Endothelial cell of umbilical vein (primary cell): ENCODE measurements around the gene JAKMIP1. TPM values are rescaled to one million over a fixed set of nuclear protein-coding genes. Genes with fewer than 3 reads are reported as not detected.

ENCODE experiments used
- BruUV-seq: library from RNA; stranded (reverse); fragments of 400-500 nt; replicated peaks from 2 replicates; lab custom pipeline; 2021; lab: Mats Ljungman, UMichigan
- CTCF ChIA-PET: fragments of 300-600, 350-600 bp; sonication (Branson Sonifier 250); formaldehyde crosslinking; loops from one replicate; lab custom pipeline; 2021; ENCODE audit warnings: antibody characterized with exemption, inconsistent platforms; lab: Charles Lee
- POLR2A ChIA-PET: fragments of 300-600, 350-600 bp; sonication (Branson Sonifier 250); formaldehyde crosslinking; loops from one replicate; lab custom pipeline; 2021; ENCODE audit warnings: antibody characterized with exemption, inconsistent platforms; lab: Charles Lee
- DNase-seq: peaks from one replicate; pipeline ENCODE4 v3.0.0-alpha.2; 2011; ENCODE audit warnings: low read depth, low spot score
- FAIRE-seq: peaks from 2 replicates; lab custom pipeline; 2011; peaks lifted over from hg19 to GRCh38; lab: Jason Lieb, UNC
- H2AFZ ChIP-seq: 2 replicates; pipeline ENCODE4 v1.6.0; 2012; ENCODE audit warnings: low read depth, low read length, control low read depth, inconsistent platforms
- H3K27ac ChIP-seq: 2 replicates; pipeline ENCODE4 v1.5.1; 2011; ENCODE audit warnings: low read depth, mild to moderate bottlenecking, control low read depth, low read length, moderate library complexity; ENCODE audit not compliant: insufficient read depth
- H3K27me3 ChIP-seq, 2 experiments: 2 replicates each; pipeline versions ENCODE4 v1.6.0 to v1.6.1; 2011; ENCODE audit warnings: low read length in 2 of 2, mixed read lengths in 1 of 2; ENCODE audit not compliant: control insufficient read depth in 2 of 2, insufficient read depth in 2 of 2
- H3K36me3 ChIP-seq, 2 experiments: 2 replicates in 1 of 2; 3 replicates in 1 of 2; pipeline ENCODE4 v1.5.1; 2011; ENCODE audit warnings: low read length in 2 of 2, mild to moderate bottlenecking in 1 of 2, moderate library complexity in 1 of 2; ENCODE audit not compliant: control insufficient read depth in 2 of 2, insufficient read depth in 2 of 2; ENCODE audit errors: extremely low read depth in 1 of 2
- H3K4me1 ChIP-seq: 3 replicates; pipeline ENCODE4 v1.5.1; 2011; ENCODE audit warnings: mild to moderate bottlenecking, low read length; ENCODE audit not compliant: control insufficient read depth, insufficient read depth; ENCODE audit errors: extremely low read depth
- H3K4me2 ChIP-seq: 2 replicates; pipeline ENCODE4 v1.6.1; 2011; ENCODE audit warnings: low read length, control low read depth, mixed read lengths; ENCODE audit not compliant: insufficient read depth
- H3K4me3 ChIP-seq, 3 experiments: fragments of 200-600 bp in 1 of 3; sonication (generic), shearing (Covaris generic) in 1 of 3; replicated peaks in 1 of 3; 2 replicates each; pipeline ENCODE4 v1.5.1; 2011 to 2016; ENCODE audit warnings: control low read depth in 3 of 3, low read length in 3 of 3, mild to moderate bottlenecking in 2 of 3, inconsistent platforms in 1 of 3, low read depth in 1 of 3, moderate library complexity in 1 of 3; ENCODE audit not compliant: insufficient read depth in 1 of 3
- H3K79me2 ChIP-seq: 2 replicates; pipeline ENCODE4 v1.6.0; 2012; ENCODE audit warnings: low read length, inconsistent platforms; ENCODE audit not compliant: control insufficient read depth, insufficient read depth
- H3K9ac ChIP-seq: replicated peaks from 2 replicates; pipeline ENCODE3; 2011; ENCODE audit warnings: low read length, control low read depth; ENCODE audit not compliant: insufficient read depth; ENCODE audit errors: extremely low read depth
- H3K9me1 ChIP-seq: replicated peaks from 3 replicates; pipeline ENCODE4 v1.6.0; 2011; ENCODE audit warnings: mild to moderate bottlenecking, low read length; ENCODE audit not compliant: control insufficient read depth, insufficient read depth; ENCODE audit errors: extremely low read depth
- H3K9me3 ChIP-seq: replicated peaks from 2 replicates; pipeline ENCODE4 v1.5.1; 2012; ENCODE audit warnings: low read length, inconsistent platforms; ENCODE audit not compliant: control insufficient read depth, insufficient read depth
- H4K20me1 ChIP-seq: replicated peaks from 2 replicates; pipeline ENCODE3; 2011; ENCODE audit warnings: mild to moderate bottlenecking, low read length; ENCODE audit not compliant: control insufficient read depth, insufficient read depth; ENCODE audit errors: extremely low read depth
- CTCF ChIP-seq, 2 donors: IDR thresholded peaks; 1 replicate in 1 of 2; 2 replicates in 1 of 2; pipeline ENCODE4 v1.5.1; 2011; ENCODE audit warnings: low read length in 2 of 2, mild to moderate bottlenecking in 2 of 2, moderate library complexity in 2 of 2, control low read depth in 1 of 2, inconsistent platforms in 1 of 2, low read depth in 1 of 2; ENCODE audit not compliant: insufficient read depth in 1 of 2; ENCODE audit errors: extremely low read depth in 1 of 2
- EZH2 ChIP-seq: IDR thresholded peaks from 2 replicates; pipeline ENCODE4 v1.6.1; 2012; ENCODE audit warnings: borderline replicate concordance, low read depth, mild to moderate bottlenecking, moderate library complexity, low read length, inconsistent platforms; ENCODE audit not compliant: severe bottlenecking
- GATA2 ChIP-seq: IDR thresholded peaks from 2 replicates; pipeline ENCODE4 v1.7.0; 2011; ENCODE audit warnings: low read depth, mild to moderate bottlenecking, moderate library complexity, mixed read lengths, low read length; ENCODE audit not compliant: insufficient read length, insufficient read depth
- MAX ChIP-seq: IDR thresholded peaks from 2 replicates; pipeline ENCODE4 v1.6.1; 2011; ENCODE audit not compliant: insufficient read depth, insufficient read length
- MYC ChIP-seq: IDR thresholded peaks from one replicate; pipeline ENCODE4 v1.6.1; 2011; ENCODE audit warnings: mild to moderate bottlenecking, low read depth, low read length
- POLR2A ChIP-seq: IDR thresholded peaks from 2 replicates; pipeline ENCODE4 v1.6.1; 2012; ENCODE audit warnings: low read depth, mild to moderate bottlenecking, control low read depth, low read length
- POLR2AphosphoS5 ChIP-seq: IDR thresholded peaks from 2 replicates; pipeline ENCODE4 v1.6.1; 2012; ENCODE audit warnings: low read depth, mild to moderate bottlenecking, control low read depth, low read length, moderate library complexity; ENCODE audit not compliant: insufficient read depth
- dilution Hi-C: fragments of 300-500 bp; cut with MboI; formaldehyde crosslinking; loops from one replicate; pipeline ENCODE4 v1.15.0; 2019; ENCODE audit warnings: low sequenced_read_pairs; ENCODE audit not compliant: extremely low pct_ligation_motif_present
- intact Hi-C: fragments of 100-400 bp; cut with micrococcal nuclease; formaldehyde crosslinking; loops from one replicate; pipeline ENCODE4 v1.10.0; 2022
- polyA plus RNA-seq, 4 experiments: library from polyadenylated mRNA; depleted of rRNA in 3 of 4; stranded (reverse) in 3 of 4; unstranded in 1 of 4; fragments of >200 nt; gene quantifications; 2 replicates each; pipeline versions ENCODE4 v1.2.1 to v1.2.3, GENCODE V29; 2011 to 2012; ENCODE audit warnings: missing spikeins in 1 of 4
- total RNA-seq: library from RNA; stranded (reverse); gene quantifications from 2 replicates; pipeline ENCODE4 v1.2.3, GENCODE V29; 2021

Gene JAKMIP1
- total and polyA plus RNA-seq, 2 donors (not counting 3 experiments of a cell fraction or from before 2014, with no cell fraction given) = not detected

- H3K9me3 ChIP-seq = no peaks in the 10 kb centered on the region
- no peaks in the 10 kb centered on the region for H3K9me1 ChIP-seq
- dilution Hi-C loops = no loop called here
- no peaks in the 10 kb centered on the region for H3K27me3 ChIP-seq
- ChIA-PET POLR2A (no interaction called here), CTCF (interaction anchor here (0.7 to 1.6 kb wide), 4 partner anchors 17 to 929 kb away, joined by 3 to 5 read pairs (median 4); partner anchors contain the start of gene STK32B)
- no TSS peak for BruUV-seq
- no peak overlapping the region for H3K4me2 ChIP-seq
- H3K27ac ChIP-seq = no peak overlapping the region
- H2AFZ ChIP-seq = no peak overlapping the region
- no peaks in the 10 kb centered on the region for H4K20me1 ChIP-seq
- no peaks in the 10 kb centered on the region for H3K79me2 ChIP-seq
- H3K4me1 ChIP-seq = no peaks in the 10 kb centered on the region
- intact Hi-C loops = loop anchor here (2.0 kb wide), 1 partner anchor 155 kb away; no protein-coding TSS in a partner anchor
- H3K4me3 ChIP-seq = no peak overlapping the region
- no peaks in the 10 kb centered on the region for H3K36me3 ChIP-seq
- no peak for TF ChIP-seq MAX
- peak in 1 of 2 donors; percentile 22 for TF ChIP-seq CTCF (IDR thresholded peaks at IDR 0.05; ENCODE audit: extremely low read depth in 1 of 2, insufficient read depth in 1 of 2, low read depth in 1 of 2, low read length in 2 of 2)
- FAIRE-seq = no peak
- H3K9ac ChIP-seq = no peak overlapping the region
- DNase-seq = no peak
Observed at GRCh38 chr4:5979981-5980380, 220.4 kb downstream of the JAKMIP1 start.

GRCh38 chr4:5976921-5977320 lies 223.4 kb downstream of the JAKMIP1 start:
- Histone ChIP-seq H3K9me1 (no peaks in the 10 kb centered on the region), H3K27ac (no peak overlapping the region), H3K9me3 (no peaks in the 10 kb centered on the region), H3K79me2 (no peaks in the 10 kb centered on the region), H3K36me3 (no peaks in the 10 kb centered on the region), H4K20me1 (no peaks in the 10 kb centered on the region), H3K27me3 (no peaks in the 10 kb centered on the region), H3K4me3 (no peak overlapping the region), H3K4me1 (no peaks in the 10 kb centered on the region), H2AFZ (no peak overlapping the region), H3K4me2 (no peak overlapping the region), H3K9ac (no peak overlapping the region)
- intact Hi-C loops (no loop called here), dilution Hi-C loops (no loop called here)
- POLR2A ChIA-PET = no interaction called here
- FAIRE-seq (no peak), DNase-seq (no peak)
- no TSS peak for BruUV-seq
- TF ChIP-seq MAX (no peak), POLR2AphosphoS5 (no peak), MYC (no peak), GATA2 (no peak), EZH2 (no peak), POLR2A (no peak)
- CTCF ChIA-PET = interaction anchor here (1.6 kb wide), 1 partner anchor 21 kb away, joined by 5 read pairs; no protein-coding TSS in a partner anchor
